ENCODE measurements around the gene AFTPH.

GRCh38 chr2:64609942-64610281 lies 85.8 kb downstream of the AFTPH start:
- no peak for TF ChIP-seq CTCF (conservative IDR thresholded peaks at IDR 0.05; ENCODE audit: low read depth, low read length)
- no peak for TF ChIP-seq EZH2 (IDR thresholded peaks at IDR 0.05; ENCODE audit: borderline replicate concordance, low read depth, low read length, poor library complexity, severe bottlenecking)
